T-helper 1 cell (primary cell): ENCODE measurements around the gene SH3GLB1.
A peak's percentile ranks its signal among the peaks of the same experiment; 100 is the strongest.

ENCODE experiments used
- DNase-seq, 5 donors: peaks; one replicate each; pipeline ENCODE4 v3.0.0-alpha.2; 2012 to 2020

Gene SH3GLB1

GRCh38 chr1:86739648-86740509 lies 35.5 kb downstream of the SH3GLB1 start:
- peak in 1 of 5 donors; percentile 52 for DNase-seq

GRCh38 chr1:86741947-86742572 lies 37.7 kb downstream of the SH3GLB1 start:
- DNase-seq: peak in 4 of 5 donors; percentile 15 to 50 (median 20)

- no peak for DNase-seq
Measured at GRCh38 chr1:86747304-86747703, 42.9 kb downstream of the SH3GLB1 start.

- no peak for DNase-seq
Measured at GRCh38 chr1:86748622-86749373, 44.4 kb downstream of the SH3GLB1 start.

- no peak for DNase-seq
Measured at GRCh38 chr1:86750076-86750475, 45.7 kb downstream of the SH3GLB1 start.

GRCh38 chr1:86750530-86750929 lies 46.2 kb downstream of the SH3GLB1 start:
- DNase-seq: no peak

GRCh38 chr1:86751923-86752322 lies 47.5 kb downstream of the SH3GLB1 start:
- no peak for DNase-seq

GRCh38 chr1:86753700-86754099 lies 49.3 kb downstream of the SH3GLB1 start:
- DNase-seq: peak in 1 of 5 donors; percentile 24

GRCh38 chr1:86754265-86754974 lies 50.0 kb downstream of the SH3GLB1 start:
- no peak for DNase-seq

- DNase-seq: no peak
Measured at GRCh38 chr1:86756062-86756406, 51.7 kb downstream of the SH3GLB1 start.

- DNase-seq: no peak
Measured at GRCh38 chr1:86757272-86757984, 53.1 kb downstream of the SH3GLB1 start.

- no peak for DNase-seq
Measured at GRCh38 chr1:86758570-86758969, 54.2 kb downstream of the SH3GLB1 start.

- DNase-seq: no peak
Measured at GRCh38 chr1:86760199-86760598, 55.8 kb downstream of the SH3GLB1 start.

- DNase-seq: no peak
Measured at GRCh38 chr1:86762336-86762735, 58.0 kb downstream of the SH3GLB1 start.

GRCh38 chr1:86764523-86764922 lies 60.1 kb downstream of the SH3GLB1 start:
- no peak for DNase-seq

GRCh38 chr1:86765073-86765472 lies 60.7 kb downstream of the SH3GLB1 start:
- no peak for DNase-seq

- DNase-seq: no peak
Measured at GRCh38 chr1:86765674-86766073, 61.3 kb downstream of the SH3GLB1 start.

GRCh38 chr1:86768554-86768953 lies 64.2 kb downstream of the SH3GLB1 start:
- DNase-seq: no peak

- DNase-seq: no peak
Measured at GRCh38 chr1:86769065-86769464, 64.7 kb downstream of the SH3GLB1 start.

- no peak for DNase-seq
Measured at GRCh38 chr1:86773341-86774288, 69.2 kb downstream of the SH3GLB1 start.
